ENCODE measurements around the gene ANKRD34C. TPM values are rescaled to one million over a fixed set of nuclear protein-coding genes. Genes with fewer than 3 reads are reported as not detected.
A peak's percentile ranks its signal among the peaks of the same experiment; 100 is the strongest.

ANKRD34C gene
- not detected in 3 replicates for total RNA-seq (2021)
- Bru-seq, nascent RNA = not detected
- long read RNA-seq, experiment 1 = 0 reads
- long read RNA-seq, experiment 2 = 0 reads
- long read RNA-seq, experiment 3 = 0 reads

- CTCF ChIA-PET = interaction anchor here (0.7 to 1.8 kb wide), 5 partner anchors 28 to 98 kb away, joined by 3 to 7 read pairs (median 3); partner anchors contain the start of gene TMED3
Observed at GRCh38 chr15:79282371-79283251, at the start of gene ANKRD34C. Gene ANKRD34C (plus strand): TSS chr15:79282722. CDS start chr15:79293285, 10,563 bp downstream.

More at GRCh38 chr15:79282371-79283251, at the start of gene ANKRD34C:
- POLR2A ChIA-PET = no interaction called here
- DNase-seq (ENCODE audit: low spot score) (peak; percentile 46), ATAC-seq (peak; percentile 76)
- peak within 1 kb of the TSS; percentile 71 for H3K4me3 Mint-ChIP-seq
- H3K27me3 Mint-ChIP-seq (ENCODE audit: low read depth) = peaks cover 77% of the 10 kb centered on the region
- H3K36me3 Mint-ChIP-seq = no peaks in the 10 kb centered on the region
- peaks cover 9% of the 10 kb centered on the region for H3K4me1 Mint-ChIP-seq
- no peak within 1 kb of the TSS for H3K27ac Mint-ChIP-seq
- no peaks in the 10 kb centered on the region for H3K9me3 Mint-ChIP-seq
- TF ChIP-seq IRF2 (CRISPR knock-in tag; IDR thresholded peaks at IDR 0.05; ENCODE audit: borderline replicate concordance, low read depth) (no peak), CREM (CRISPR knock-in tag; IDR thresholded peaks at IDR 0.05) (no peak), ZSCAN18 (CRISPR knock-in tag; IDR thresholded peaks at IDR 0.05) (no peak), CREB1 (CRISPR knock-in tag; IDR thresholded peaks at IDR 0.05) (no peak), OVOL2 (CRISPR knock-in tag; IDR thresholded peaks at IDR 0.05; ENCODE audit: borderline replicate concordance) (no peak), ZNF263 (CRISPR knock-in tag; IDR thresholded peaks at IDR 0.05; ENCODE audit: low read depth) (no peak), NFE2L1 (CRISPR knock-in tag; IDR thresholded peaks at IDR 0.05) (no peak), TCF7 (CRISPR knock-in tag; IDR thresholded peaks at IDR 0.05; ENCODE audit: low read depth) (no peak), NFYB (CRISPR knock-in tag; conservative IDR thresholded peaks at IDR 0.05; ENCODE audit: low read depth) (no peak), EMX1 (CRISPR knock-in tag; IDR thresholded peaks at IDR 0.05) (no peak), ZNF671 (CRISPR knock-in tag; IDR thresholded peaks at IDR 0.05) (no peak), HMGA2 (CRISPR knock-in tag; IDR thresholded peaks at IDR 0.05) (no peak), ZNF138 (CRISPR knock-in tag; conservative IDR thresholded peaks at IDR 0.05) (no peak), ARID4B (CRISPR knock-in tag; IDR thresholded peaks at IDR 0.05; ENCODE audit: borderline replicate concordance) (no peak)
- TF ChIP-seq, protein P1, sequence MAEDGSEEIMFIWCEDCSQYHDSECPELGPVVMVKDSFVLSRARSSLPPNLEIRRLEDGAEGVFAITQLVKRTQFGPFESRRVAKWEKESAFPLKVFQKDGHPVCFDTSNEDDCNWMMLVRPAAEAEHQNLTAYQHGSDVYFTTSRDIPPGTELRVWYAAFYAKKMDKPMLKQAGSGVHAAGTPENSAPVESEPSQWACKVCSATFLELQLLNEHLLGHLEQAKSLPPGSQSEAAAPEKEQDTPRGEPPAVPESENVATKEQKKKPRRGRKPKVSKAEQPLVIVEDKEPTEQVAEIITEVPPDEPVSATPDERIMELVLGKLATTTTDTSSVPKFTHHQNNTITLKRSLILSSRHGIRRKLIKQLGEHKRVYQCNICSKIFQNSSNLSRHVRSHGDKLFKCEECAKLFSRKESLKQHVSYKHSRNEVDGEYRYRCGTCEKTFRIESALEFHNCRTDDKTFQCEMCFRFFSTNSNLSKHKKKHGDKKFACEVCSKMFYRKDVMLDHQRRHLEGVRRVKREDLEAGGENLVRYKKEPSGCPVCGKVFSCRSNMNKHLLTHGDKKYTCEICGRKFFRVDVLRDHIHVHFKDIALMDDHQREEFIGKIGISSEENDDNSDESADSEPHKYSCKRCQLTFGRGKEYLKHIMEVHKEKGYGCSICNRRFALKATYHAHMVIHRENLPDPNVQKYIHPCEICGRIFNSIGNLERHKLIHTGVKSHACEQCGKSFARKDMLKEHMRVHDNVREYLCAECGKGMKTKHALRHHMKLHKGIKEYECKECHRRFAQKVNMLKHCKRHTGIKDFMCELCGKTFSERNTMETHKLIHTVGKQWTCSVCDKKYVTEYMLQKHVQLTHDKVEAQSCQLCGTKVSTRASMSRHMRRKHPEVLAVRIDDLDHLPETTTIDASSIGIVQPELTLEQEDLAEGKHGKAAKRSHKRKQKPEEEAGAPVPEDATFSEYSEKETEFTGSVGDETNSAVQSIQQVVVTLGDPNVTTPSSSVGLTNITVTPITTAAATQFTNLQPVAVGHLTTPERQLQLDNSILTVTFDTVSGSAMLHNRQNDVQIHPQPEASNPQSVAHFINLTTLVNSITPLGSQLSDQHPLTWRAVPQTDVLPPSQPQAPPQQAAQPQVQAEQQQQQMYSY (CRISPR knock-in tag; IDR thresholded peaks at IDR 0.05) = no peak
- TF ChIP-seq, protein P2, sequence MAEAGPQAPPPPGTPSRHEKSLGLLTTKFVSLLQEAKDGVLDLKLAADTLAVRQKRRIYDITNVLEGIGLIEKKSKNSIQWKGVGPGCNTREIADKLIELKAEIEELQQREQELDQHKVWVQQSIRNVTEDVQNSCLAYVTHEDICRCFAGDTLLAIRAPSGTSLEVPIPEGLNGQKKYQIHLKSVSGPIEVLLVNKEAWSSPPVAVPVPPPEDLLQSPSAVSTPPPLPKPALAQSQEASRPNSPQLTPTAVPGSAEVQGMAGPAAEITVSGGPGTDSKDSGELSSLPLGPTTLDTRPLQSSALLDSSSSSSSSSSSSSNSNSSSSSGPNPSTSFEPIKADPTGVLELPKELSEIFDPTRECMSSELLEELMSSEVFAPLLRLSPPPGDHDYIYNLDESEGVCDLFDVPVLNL (CRISPR knock-in tag; IDR thresholded peaks at IDR 0.05; ENCODE audit: borderline replicate concordance, low read depth) = no peak
- TF ChIP-seq, protein P3, sequence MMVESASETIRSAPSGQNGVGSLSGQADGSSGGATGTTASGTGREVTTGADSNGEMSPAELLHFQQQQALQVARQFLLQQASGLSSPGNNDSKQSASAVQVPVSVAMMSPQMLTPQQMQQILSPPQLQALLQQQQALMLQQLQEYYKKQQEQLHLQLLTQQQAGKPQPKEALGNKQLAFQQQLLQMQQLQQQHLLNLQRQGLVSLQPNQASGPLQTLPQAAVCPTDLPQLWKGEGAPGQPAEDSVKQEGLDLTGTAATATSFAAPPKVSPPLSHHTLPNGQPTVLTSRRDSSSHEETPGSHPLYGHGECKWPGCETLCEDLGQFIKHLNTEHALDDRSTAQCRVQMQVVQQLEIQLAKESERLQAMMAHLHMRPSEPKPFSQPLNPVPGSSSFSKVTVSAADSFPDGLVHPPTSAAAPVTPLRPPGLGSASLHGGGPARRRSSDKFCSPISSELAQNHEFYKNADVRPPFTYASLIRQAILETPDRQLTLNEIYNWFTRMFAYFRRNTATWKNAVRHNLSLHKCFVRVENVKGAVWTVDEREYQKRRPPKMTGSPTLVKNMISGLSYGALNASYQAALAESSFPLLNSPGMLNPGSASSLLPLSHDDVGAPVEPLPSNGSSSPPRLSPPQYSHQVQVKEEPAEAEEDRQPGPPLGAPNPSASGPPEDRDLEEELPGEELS (CRISPR knock-in tag; IDR thresholded peaks at IDR 0.05) = no peak
- TF ChIP-seq, protein P4, sequence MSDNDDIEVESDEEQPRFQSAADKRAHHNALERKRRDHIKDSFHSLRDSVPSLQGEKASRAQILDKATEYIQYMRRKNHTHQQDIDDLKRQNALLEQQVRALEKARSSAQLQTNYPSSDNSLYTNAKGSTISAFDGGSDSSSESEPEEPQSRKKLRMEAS (CRISPR knock-in tag; IDR thresholded peaks at IDR 0.05) = no peak

Data from WTC11 (cell line).